DOHH2 (cell line): ENCODE measurements around the gene CEMIP2.

Experiments used
- EZH2phosphoT487 ChIP-seq: fragments of 200-600 bp; sonication (generic); IDR thresholded peaks from 2 replicates; pipeline ENCODE4 v1.6.1; 2017; ENCODE audit warnings: borderline replicate concordance, mild to moderate bottlenecking, antibody characterized with exemption, low read length, moderate library complexity, mixed read lengths
- TF ChIP-seq, protein P1 (sequence below): fragments of 200-600 bp; sonication (generic); IDR thresholded peaks from one replicate; pipeline ENCODE4 v1.5.1; 2014; ENCODE audit warnings: antibody characterized with exemption, mild to moderate bottlenecking, low read depth, low read length; ENCODE audit not compliant: poor library complexity, severe bottlenecking

GRCh38 chr9:71748280-71748743 lies 20.0 kb downstream of the CEMIP2 start:
- TF ChIP-seq, protein P1, sequence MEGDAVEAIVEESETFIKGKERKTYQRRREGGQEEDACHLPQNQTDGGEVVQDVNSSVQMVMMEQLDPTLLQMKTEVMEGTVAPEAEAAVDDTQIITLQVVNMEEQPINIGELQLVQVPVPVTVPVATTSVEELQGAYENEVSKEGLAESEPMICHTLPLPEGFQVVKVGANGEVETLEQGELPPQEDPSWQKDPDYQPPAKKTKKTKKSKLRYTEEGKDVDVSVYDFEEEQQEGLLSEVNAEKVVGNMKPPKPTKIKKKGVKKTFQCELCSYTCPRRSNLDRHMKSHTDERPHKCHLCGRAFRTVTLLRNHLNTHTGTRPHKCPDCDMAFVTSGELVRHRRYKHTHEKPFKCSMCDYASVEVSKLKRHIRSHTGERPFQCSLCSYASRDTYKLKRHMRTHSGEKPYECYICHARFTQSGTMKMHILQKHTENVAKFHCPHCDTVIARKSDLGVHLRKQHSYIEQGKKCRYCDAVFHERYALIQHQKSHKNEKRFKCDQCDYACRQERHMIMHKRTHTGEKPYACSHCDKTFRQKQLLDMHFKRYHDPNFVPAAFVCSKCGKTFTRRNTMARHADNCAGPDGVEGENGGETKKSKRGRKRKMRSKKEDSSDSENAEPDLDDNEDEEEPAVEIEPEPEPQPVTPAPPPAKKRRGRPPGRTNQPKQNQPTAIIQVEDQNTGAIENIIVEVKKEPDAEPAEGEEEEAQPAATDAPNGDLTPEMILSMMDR, result no peak
- TF ChIP-seq EZH2phosphoT487, result no peak
